Stimulated activated CD8-positive, alpha-beta memory T cell treated with anti-CD3 and anti-CD28 coated beads, Interleukin-4, amount 100 ng/mL, for 1 hour (primary cell): ENCODE data around the gene CBFA2T3.
A peak's percentile ranks its signal among the peaks of the same experiment; 100 is the strongest.
"Not testable (repeated sequence)": the region's sequence is repeated elsewhere in the genome, so short reads cannot be mapped to it uniquely, and the experiment has no call there.

Experiments used
- DNase-seq, 2 donors: peaks; one replicate each; pipeline ENCODE4 v3.0.0-alpha.2; 2020; ENCODE audit warnings: low read depth in 2 of 2, low spot score in 1 of 2

Gene CBFA2T3

DNA sequence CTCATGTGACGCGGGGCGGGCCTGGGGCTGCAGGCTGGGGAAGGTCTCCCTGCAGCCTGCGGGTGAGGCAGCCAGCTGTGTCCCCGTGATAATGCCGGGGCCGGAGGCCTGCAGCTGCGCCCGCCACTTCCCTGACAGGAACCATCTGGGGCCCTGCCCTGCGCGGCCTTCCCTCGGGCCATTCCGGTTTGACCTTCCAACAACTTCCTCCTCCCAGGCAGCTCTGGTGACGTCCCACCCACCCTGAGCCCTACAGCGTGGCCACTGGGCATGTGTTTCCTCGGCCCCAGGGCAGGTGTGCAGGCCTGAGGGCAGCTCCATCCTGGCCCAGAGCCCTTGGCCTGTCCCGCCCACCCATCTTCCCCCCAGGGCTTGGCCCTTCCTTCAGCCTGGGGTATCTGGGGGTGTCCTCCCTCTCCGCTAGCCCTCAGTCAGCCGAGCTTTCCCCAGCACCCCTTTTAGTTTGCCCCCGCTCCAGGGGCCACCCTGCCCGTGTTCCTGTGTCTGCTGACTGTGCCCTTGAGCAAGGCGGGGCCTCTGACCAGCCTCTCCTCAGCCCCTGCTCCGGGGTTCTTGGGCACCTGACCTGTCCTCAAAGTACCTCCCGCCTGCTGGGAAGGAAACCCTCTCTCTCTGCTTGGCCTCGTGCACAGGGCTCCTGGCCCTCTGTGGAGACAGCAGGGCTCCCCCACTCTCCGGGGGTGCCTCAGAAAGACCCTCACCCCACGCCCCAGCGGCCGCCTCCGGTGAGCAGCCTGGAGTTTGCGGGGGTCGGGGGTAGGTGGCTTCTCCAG, at the start of gene CBFA2T3:
Gene CBFA2T3, minus strand, starts transcription at position 190 of the 794 bp plus-strand sequence. CDS start 400 bp downstream, outside the sequence.
- no peak for DNase-seq

DNA sequence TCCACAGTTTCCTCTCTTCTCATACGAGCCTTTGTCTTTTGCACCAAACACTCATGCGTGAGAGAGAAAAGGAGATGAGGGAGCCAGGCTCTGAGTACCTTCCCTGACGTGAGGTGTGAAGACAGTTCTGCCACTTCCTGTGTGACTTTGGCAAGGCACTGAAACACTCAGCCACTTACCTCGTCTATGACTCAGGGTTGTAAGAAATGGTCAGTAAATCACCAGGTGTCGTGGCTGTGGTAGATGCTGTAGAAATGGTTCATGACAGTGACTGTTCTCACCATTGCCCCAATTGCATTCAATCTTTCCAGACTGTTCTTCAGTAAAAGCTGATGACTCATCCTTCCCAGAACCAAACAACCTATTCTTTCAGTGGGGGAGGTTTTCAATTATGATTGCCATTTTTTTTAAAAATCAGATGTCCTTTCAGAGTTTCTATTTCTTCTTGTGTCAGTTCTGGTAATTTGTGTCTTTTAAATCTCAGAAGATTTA, 49.2 kb upstream of the CBFA2T3 start:
- DNase-seq = peak in 1 of 2 donors; percentile 13

DNA sequence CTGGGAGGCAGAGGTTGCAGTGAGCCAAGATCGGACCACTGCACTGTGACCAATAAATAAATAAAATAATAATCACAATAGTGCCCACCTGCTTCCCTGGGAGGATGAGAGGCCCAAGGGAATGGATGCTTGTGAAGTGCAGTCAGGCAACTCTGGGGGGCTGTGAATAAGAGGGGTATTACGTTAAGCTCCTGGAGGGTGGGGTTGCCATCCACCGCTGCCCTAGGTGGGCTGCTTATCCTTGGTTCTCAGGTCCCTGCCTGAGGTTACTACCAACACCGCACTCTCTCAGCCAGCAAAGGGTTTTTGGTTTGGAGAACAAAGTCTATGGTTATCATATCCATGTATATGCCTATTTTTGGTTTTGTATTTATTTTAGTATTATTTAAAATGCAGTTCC, 48.6 kb upstream of the CBFA2T3 start:
- no peak for DNase-seq

DNA sequence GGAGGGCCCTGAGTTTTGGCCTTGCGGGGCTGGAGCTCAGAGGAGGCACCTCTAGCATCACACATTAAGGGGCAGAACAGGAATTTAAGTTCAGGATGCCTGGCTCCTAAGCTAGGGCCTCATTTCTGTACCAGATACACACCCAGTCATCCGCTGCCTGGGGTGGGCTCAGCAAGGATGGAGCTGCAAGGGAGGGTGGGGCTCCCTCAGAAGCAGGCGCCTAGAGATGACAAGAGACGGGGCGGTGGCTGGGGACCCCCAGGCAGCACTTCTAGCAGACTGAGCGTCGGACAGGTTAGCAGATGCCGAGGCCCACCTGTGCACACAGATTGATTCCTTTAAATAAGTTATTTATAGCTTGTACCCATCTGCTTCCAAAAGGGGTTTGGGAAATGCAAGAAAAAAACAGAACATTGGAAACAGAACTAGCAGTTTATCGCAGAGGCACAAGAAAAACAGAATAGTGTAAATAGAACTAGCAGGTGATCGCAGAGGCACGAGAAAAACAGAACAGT, 47.6 kb upstream of the CBFA2T3 start:
- DNase-seq = no peak

DNA sequence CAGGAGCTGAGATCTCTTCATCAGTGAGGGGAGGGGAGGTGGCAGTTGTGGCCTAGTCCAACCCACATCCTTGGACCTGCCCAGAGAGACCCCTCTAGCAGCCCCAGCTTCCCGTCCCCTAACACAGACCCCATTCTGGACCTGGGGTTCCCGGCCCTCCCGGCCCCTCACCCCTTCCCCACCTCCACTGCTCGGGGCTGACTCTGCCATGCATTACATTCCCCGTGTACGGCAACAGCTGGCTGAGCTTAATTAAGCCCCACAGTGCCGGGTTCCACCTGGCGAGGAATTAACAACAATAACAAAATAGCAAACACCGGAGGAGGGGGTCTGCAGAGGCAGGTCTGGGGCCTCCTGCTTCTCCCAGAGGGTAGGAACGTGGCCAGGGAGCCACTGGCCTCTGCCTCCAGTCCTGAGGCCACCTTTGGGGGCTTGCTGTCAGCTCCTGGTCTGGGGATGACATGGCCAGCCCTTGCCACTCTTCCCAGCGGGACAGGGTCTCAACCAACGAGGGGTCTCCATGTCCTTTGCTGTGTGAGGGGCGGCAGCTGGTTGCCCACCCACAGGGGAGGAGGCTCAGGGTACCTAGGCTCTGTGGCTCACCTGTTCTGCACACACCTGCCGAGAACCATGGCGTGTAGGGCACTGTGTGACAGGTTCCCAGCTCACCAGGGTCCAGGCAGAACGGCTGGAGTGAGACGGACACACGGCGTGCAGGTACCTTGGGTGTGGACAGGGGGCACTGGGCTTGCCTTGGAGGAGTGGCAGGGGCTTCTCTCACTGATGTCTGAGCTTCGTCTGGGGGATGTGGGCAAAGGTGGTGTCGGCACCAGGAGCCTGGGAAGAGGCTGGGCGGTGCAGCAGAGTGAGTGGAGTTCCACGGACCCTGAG, 46.9 kb upstream of the CBFA2T3 start:
- DNase-seq = no peak

DNA sequence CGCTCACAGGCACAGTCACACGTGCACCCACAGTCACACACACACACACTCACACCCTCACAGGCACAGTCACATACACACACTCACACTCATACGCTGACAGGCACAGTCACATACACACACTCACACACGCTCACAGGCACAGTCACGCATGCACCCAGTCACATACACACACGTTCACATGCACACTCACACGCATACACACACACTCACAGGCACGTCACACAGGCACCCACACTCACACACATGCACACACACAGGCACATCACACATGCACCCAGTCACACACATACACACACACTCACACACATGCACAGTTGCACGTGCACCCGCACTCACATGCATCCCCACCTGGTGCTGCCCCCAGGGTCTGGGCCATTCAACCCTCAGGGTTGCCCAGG, 46.1 kb upstream of the CBFA2T3 start:
- DNase-seq = no peak

DNA sequence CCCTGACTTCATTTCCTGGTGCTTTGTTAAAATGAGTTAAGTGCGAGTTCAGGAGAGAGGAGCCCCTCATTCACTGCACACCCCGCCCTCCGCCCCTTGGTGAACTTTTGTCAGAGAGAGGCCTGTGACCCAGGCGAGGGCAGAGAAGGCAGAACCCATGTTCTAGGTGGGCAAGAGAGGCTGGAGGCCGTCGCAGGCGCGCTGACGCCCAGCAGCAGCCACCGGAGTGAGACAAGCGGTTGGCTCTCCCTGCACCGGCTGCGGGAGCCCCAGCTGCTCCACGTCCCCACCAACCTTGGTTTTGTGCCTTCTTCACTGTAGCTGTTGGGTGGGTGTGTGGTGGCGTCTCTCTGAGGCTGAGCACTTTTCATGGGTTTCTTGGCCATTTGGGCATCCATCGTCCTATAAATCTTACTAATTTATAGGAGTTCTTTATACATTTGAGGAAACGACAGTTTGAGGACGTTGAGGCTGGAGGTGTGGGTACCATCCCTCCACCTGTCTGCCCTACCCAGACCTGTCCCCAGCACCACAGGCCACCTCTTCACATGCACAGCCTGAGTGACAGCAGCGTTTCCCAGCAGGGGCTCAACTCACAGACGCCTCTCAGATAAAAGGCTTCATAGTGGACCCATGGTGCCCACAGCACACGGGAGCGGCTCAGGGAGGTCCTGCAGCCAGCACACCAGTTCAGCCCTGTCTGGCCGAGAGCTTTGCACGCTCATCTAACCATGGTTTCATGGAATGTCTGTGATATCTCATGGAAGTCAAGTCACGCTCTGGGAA, 45.2 kb upstream of the CBFA2T3 start:
- no peak for DNase-seq

DNA sequence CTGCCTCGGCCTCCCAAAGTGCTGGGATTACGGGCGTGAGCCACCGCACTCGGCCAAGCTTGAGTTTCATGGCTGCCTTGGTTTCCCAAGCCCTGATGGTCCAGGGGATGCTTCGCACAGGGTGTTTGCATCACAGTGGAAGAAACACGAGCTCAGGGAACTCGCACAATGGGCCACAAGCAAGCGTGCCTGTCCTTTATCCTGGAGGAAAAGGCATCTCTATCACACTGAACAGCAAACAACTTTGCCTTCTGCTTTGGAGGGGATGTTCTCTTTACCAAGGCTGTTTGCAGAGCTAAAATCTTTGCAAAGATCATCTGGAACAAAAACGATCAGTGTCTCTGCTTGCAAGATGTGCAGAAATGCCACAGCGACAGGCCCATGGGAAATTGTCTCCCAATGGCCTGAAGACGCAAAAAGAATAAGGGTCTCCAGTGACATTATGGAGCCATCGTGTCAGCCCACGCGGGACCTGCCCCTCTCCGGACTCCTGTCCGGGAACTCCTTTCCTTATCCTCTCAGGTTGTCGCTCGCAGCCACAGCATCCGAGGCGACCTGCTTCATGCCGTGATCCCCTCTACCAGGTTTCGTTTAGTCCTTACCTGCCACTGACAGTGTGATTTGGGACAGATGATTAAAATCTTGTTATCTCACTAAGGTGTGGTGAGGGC, 44.1 kb upstream of the CBFA2T3 start:
- no peak for DNase-seq

DNA sequence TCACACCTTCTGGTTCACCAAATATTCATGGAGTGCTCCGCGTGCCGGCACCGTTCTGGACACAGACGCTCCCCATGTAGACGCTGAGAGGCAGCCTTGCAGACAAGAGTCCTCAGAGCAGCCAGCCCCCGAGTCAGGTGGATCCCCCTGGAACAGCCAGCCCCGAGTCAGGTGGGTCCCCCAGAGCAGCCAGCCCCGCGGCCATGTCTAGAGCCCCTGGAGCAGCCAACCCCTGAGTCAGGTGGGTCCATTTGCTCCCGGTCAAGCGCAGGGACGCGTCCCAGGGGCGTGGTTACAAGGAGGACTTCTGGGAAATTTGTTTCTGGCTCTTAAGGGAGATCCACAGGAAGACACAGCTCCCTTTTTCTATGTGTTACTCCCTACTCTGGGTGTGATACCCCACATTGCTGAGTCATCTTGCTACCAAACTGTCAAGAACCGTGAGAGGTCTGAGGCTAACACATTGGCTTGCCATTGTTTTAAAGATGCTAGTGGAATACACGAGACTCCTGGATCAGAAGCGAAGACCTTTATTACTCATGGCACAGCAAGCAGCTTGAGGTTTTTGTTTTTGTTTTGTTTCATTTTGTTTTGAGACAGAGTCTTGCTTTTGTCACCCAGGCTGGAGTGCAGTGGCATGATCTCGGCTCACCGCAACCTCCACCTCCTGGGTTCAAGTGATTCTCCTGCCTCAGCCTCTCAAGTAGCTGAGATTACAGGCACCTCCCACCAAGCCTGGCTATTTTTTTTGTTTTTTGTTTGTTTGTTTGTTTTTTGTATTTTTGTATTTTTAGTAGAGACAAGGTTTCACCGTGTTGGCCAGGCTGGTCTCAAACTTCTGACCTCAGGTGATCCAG, 43.3 kb upstream of the CBFA2T3 start:
- DNase-seq = no peak

DNA sequence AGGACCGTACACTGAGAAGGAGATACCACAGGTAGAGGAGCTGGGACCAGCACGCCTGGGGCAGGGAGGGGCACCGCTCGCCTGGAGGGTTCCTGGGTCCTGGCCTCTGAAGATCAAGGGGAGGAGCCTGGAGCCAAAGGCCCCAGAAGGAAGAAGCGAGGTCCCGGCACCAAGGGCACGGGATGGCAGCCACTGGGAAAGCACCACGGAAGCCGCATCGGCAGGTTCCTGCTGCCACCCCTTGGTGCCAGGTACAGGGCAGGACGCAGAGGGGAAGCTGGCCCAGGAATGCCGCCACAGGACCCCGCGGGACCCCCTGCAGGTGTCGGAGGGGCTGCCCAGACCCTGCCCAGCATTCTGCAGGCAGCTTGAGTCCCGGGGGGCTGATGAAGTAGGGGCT, 42.5 kb upstream of the CBFA2T3 start:
- DNase-seq = no peak

DNA sequence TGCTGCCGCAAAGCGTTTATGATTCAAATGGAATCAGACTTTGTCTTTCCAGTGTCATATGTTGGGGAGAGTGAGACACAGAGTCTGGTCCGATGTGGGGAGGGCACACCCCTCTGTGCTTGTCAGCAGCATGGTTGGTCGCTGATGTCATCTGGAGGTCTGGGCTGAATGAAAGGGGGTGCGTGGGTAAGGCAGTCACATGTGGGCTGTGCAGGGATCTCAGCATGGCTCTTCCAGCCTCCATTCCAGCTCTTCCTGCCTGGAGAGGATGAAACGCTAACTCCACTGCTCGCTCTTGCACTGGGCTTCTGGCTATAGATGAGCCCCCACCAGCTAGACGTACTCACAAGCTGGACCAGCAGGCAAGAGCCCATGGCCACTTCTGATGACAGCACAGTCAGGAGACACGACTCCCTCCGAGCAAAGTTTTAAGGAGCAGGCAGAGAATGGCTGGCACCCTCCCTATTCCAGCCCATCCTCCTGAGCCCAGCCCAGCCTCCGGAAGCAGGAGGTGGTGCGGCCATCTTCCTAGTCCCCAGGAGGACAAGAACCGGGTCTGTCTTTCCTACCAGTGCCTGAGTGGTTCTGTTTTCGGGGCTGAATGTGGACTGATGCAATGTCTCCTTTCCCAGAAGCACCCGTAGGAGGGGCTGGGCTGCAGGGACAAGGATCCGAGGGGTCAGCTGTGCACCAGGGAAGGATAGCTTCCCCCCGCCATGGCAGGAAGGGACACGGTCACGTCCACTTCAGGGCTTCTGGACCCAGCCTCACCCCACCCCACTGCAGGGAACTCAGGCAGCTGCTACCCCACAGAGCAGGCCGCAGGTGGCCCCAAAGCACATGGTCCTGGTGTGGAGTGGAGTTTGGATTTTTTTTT, 41.5 kb upstream of the CBFA2T3 start:
- DNase-seq = no peak

DNA sequence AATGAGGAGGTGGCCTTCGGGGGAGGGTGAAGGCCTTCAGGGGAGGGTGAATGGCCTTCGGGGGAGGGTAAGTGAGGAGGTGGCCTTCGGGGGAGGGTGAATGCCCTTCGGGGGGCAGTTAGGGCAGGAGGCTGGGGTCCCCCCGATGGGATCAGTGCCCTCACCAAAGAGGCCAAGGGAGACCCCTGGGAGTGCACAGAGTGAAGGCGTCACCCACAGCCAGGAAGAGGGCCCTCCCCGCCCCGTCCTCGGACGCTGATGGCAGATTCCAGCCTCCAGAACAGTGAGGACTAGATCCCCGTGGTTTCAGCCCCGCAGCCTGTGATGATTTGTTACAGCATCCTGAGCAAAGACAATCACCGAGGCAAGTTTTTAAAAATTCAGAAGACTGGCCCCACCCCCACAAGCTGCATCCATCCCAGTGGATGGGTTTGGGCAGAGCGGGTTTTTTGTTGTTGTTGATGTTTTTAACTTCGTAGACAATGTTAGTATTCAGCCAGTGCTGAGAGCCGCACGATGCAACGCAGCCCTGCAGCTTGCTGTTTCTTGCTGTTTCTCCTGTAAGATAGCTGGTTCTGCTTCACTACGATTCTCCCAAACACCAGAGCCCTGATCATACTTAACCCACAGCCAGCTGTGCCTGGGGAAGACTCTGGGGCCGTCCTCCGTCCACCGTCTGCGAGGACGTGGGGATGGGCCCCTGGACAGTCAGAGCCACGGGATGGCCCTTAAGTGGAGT, 40.7 kb upstream of the CBFA2T3 start:
- no peak for DNase-seq

DNA sequence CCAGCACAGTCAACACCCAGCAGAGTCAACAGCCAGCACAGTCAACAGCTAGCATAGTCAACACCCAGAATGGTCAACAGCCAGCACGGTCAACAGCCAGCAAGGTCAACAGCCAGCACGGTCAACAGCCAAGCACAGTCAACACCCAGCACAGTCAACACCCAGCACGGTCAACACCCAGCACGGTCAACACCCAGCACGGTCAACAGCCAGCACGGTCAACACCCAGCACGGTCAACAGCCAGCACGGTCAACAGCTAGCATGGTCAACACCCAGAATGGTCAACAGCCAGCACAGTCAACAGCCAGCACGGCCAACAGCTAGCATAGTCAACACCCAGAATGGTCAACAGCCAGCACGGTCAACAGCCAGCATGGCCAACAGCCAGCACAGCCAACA, 39.6 kb upstream of the CBFA2T3 start:
- not testable (repeated sequence) for DNase-seq

DNA sequence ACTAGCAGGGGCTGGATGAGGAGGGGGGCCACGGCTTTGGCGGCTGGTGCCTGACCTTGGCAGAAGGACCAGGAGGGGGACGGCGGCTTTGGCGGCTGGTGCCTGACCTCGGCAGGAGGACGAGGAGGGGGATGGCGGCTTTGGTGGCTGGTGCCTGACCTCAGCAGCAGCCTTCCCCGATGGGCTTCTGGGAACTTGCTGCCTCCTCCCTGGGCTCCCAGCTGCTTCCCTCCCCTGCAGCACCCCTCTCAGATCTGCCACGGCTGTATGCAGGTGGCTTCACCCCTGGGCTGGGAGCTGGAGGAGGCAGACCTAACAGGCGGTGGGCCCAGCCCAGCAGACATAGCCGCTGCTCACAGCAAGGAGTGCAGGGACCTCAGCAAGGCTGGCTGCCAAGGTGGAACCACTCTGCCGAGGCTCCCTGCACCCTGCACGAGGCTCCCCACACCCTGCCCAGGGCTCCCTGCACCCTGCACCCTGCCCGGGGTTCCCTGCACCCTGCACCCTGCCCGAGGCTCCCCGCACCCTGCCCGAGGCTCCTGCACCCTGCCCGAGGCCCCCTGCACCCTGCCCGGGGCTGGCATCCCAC, 38.4 kb upstream of the CBFA2T3 start:
- no peak for DNase-seq

DNA sequence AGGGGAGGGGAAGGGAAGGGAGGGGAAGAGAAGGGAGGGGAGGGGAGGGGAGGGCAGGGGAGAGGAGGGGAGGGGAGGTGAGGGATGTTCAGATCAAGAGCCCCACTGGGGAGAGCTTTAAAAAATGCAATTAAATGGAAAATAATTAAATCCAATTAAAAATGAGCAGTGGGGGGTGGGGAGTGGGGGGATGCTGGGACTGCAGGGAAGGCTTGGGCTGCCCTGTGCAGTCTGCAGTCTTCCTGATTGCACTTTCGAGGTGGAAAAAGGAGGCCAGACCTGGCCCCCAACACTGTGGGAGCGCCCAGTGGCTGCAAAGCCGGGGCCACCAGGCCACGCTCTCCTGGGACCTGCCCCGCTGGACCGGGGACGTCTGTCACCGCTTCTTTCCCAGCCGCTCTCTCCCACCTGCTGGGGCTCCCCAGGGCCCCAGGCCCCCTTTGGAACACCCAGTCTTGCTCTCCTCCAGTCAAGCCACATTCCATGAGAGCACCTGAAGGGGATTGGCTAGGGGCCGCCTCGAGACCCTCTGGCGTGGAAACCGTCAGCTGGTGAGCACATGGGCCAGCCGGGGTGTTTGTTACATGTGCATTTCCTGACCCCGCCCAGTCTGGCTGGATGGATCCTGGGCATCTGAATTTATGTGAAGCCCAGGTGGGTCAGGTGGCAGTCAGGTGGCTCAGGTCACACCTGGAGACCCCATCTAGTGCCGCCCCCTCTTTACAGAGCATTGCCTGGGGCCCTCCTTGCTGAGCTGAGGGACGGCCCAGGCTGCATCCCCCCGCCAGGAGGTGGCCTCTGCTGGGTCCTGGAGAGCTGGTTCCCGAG, 37.6 kb upstream of the CBFA2T3 start:
- no peak for DNase-seq

DNA sequence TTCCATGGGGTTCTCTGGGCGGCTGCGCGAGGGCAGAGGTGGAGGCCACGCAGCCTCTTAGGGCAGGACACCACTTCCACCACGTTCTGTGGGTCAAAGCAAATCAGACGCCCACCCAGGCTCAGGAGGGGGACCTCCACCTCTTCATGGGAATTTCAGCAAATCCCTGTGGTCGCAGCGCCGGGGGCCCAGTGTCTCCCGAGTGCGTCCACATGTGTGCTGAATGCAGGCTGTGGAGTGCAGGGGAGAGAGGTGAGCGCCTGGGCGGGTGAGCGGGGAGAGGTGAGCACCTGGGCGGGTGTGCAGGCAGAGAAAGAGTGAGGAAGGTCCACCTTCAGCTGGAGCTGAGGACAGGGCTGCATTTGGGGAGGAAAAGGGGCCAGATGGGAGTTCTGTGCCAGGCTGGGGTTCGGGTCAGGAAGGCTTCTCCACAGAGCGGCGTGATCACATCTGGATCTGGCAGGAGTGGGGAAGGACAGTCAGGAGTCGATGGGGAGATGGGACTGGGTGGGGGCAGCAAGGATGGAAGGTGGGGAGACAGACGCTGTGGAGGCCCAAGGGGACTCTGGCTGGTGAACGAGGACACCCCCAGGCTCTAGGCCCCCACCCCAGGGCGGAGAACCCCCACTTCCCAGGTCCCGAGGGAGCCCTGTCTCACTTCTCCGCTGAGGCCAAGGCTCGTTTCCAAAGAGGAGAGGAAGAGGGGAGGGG, 36.8 kb upstream of the CBFA2T3 start:
- DNase-seq = no peak
